H1 (cell line): Measurements from ENCODE around the gene TRIM6. TPM values are rescaled to one million over a fixed set of nuclear protein-coding genes. Genes with fewer than 3 reads are reported as not detected.

ENCODE experiments used
- CTCF ChIA-PET: fragments of 300-600 bp; sonication (Branson Sonifier 250); formaldehyde crosslinking; loops from one replicate; lab custom pipeline; 2021; ENCODE audit not compliant: partially characterized antibody; lab: Charles Lee
- POLR2A ChIA-PET: fragments of 300-600 bp; sonication (Branson Sonifier 250); formaldehyde crosslinking; loops from one replicate; lab custom pipeline; 2021; ENCODE audit warnings: inconsistent platforms; ENCODE audit not compliant: partially characterized antibody; lab: Charles Lee
- DNase-seq, 2 experiments: peaks; one replicate each; pipeline versions ENCODE4 v3.0.0 to v3.0.0-alpha.2; 2010 to 2022; ENCODE audit warnings: low spot score in 2 of 2, low read depth in 1 of 2, mixed read lengths in 1 of 2
- FAIRE-seq: peaks from 2 replicates; lab custom pipeline; 2011; peaks lifted over from hg19 to GRCh38; lab: Jason Lieb, UNC
- H2AFZ ChIP-seq: 2 replicates; pipeline ENCODE4 v1.8.1; 2012; ENCODE audit warnings: low read length, inconsistent platforms
- H2AK5ac ChIP-seq: 2 replicates; pipeline ENCODE4 v1.6.1; 2013; ENCODE audit warnings: low read depth, low read length
- H2BK120ac ChIP-seq: replicated peaks from 2 replicates; pipeline ENCODE3; 2013; ENCODE audit warnings: low read depth, low read length, inconsistent platforms
- H2BK12ac ChIP-seq: 2 replicates; pipeline ENCODE4 v1.6.1; 2013; ENCODE audit warnings: low read depth, low read length
- H2BK15ac ChIP-seq: 2 replicates; pipeline ENCODE4 v1.6.1; 2013; ENCODE audit warnings: low read length
- H2BK20ac ChIP-seq: 2 replicates; pipeline ENCODE4 v1.6.1; 2013; ENCODE audit warnings: low read length
- H2BK5ac ChIP-seq: 2 replicates; pipeline ENCODE4 v1.6.1; 2013; ENCODE audit warnings: low read depth, low read length
- H3K14ac ChIP-seq: 2 replicates; pipeline ENCODE4 v1.6.1; 2013; ENCODE audit warnings: inconsistent platforms; ENCODE audit not compliant: insufficient read length
- H3K18ac ChIP-seq: 2 replicates; pipeline ENCODE4 v1.6.1; 2013; ENCODE audit warnings: low read length; ENCODE audit errors: extremely low read depth
- H3K23ac ChIP-seq: 2 replicates; pipeline ENCODE4 v1.6.1; 2013; ENCODE audit warnings: inconsistent platforms; ENCODE audit not compliant: insufficient read length
- H3K23me2 ChIP-seq: 2 replicates; pipeline ENCODE4 v1.6.1; 2013; ENCODE audit warnings: low read depth, low read length
- H3K27ac ChIP-seq: 2 replicates; pipeline ENCODE4 v1.6.1; 2011; ENCODE audit warnings: low read depth, low read length, inconsistent platforms
- H3K27me3 ChIP-seq, 4 experiments: replicated peaks in 1 of 4; 1 replicate in 1 of 4; 2 replicates in 3 of 4; pipeline versions ENCODE4 v1.6.1 to v1.8.1; 2011 to 2013; ENCODE audit warnings: low read length in 3 of 4, mild to moderate bottlenecking in 3 of 4, inconsistent platforms in 2 of 4, mixed read lengths in 2 of 4, moderate library complexity in 1 of 4; ENCODE audit not compliant: control insufficient read depth in 3 of 4, insufficient read depth in 3 of 4; ENCODE audit errors: extremely low read depth in 1 of 4
- H3K36me3 ChIP-seq, 4 experiments: 2 replicates each; pipeline versions ENCODE4 v1.6.1 to v1.8.1; 2011 to 2013; ENCODE audit warnings: mild to moderate bottlenecking in 4 of 4, low read length in 3 of 4, moderate library complexity in 2 of 4, control low read depth in 1 of 4, inconsistent platforms in 1 of 4; ENCODE audit not compliant: insufficient read depth in 4 of 4, control insufficient read depth in 2 of 4
- H3K4ac ChIP-seq: replicated peaks from 2 replicates; pipeline ENCODE3; 2013; ENCODE audit warnings: low read length, low read depth, mixed read lengths, inconsistent platforms; ENCODE audit not compliant: insufficient read length
- H3K4me1 ChIP-seq, 4 experiments: replicated peaks in 1 of 4; 1 replicate in 1 of 4; 2 replicates in 3 of 4; pipeline versions ENCODE4 v1.6.1 to v1.8.1; 2011 to 2013; ENCODE audit warnings: low read length in 3 of 4, inconsistent platforms in 2 of 4, mixed read lengths in 1 of 4; ENCODE audit not compliant: insufficient read depth in 4 of 4, control insufficient read depth in 3 of 4
- H3K4me2 ChIP-seq, 2 experiments: 2 replicates each; pipeline versions ENCODE4 v1.6.1 to v1.8.1; 2011 to 2013; ENCODE audit warnings: low read depth in 2 of 2, low read length in 2 of 2, control low read depth in 1 of 2, inconsistent platforms in 1 of 2, mild to moderate bottlenecking in 1 of 2; ENCODE audit not compliant: insufficient read depth in 1 of 2
- H3K4me3 ChIP-seq, 4 experiments: fragments of 200-600, 300-600 bp in 1 of 4; sonication (generic), shearing (Covaris generic), sonication (Bioruptor Twin) in 1 of 4; 2 replicates each; pipeline versions ENCODE4 v1.5.1 to v1.8.1; 2011 to 2016; ENCODE audit warnings: low read length in 4 of 4, low read depth in 3 of 4, control low read depth in 2 of 4, inconsistent platforms in 2 of 4, mild to moderate bottlenecking in 2 of 4, mixed read lengths in 1 of 4, moderate library complexity in 1 of 4; ENCODE audit not compliant: insufficient read depth in 2 of 4; ENCODE audit errors: extremely low read depth in 1 of 4
- H3K56ac ChIP-seq: replicated peaks from 2 replicates; pipeline ENCODE3; 2013; ENCODE audit warnings: low read depth, mild to moderate bottlenecking, mixed read lengths, low read length, inconsistent platforms; ENCODE audit not compliant: insufficient read length
- H3K79me1 ChIP-seq: 2 replicates; pipeline ENCODE4 v1.6.1; 2013; ENCODE audit warnings: low read depth, low read length, control low read depth
- H3K79me2 ChIP-seq, 2 experiments: 2 replicates each; pipeline versions ENCODE4 v1.6.1 to v1.8.1; 2012 to 2013; ENCODE audit warnings: low read length in 2 of 2, mild to moderate bottlenecking in 2 of 2, inconsistent platforms in 1 of 2; ENCODE audit not compliant: insufficient read depth in 2 of 2, control insufficient read depth in 1 of 2
- H3K9ac ChIP-seq, 4 experiments: replicated peaks in 1 of 4; 1 replicate in 1 of 4; 2 replicates in 3 of 4; pipeline versions ENCODE4 v1.6.1 to v1.8.1; 2011 to 2013; ENCODE audit warnings: low read depth in 3 of 4, low read length in 3 of 4, control low read depth in 2 of 4, mild to moderate bottlenecking in 2 of 4, moderate library complexity in 2 of 4, inconsistent platforms in 1 of 4; ENCODE audit errors: extremely low read depth in 1 of 4
- H3K9me3 ChIP-seq, 2 experiments: 2 replicates each; pipeline versions ENCODE4 v1.6.1 to v1.8.1; 2012 to 2013; ENCODE audit warnings: mild to moderate bottlenecking in 2 of 2, moderate library complexity in 2 of 2, control low read depth in 1 of 2, inconsistent platforms in 1 of 2, low read depth in 1 of 2, low read length in 1 of 2, mixed read lengths in 1 of 2; ENCODE audit not compliant: insufficient read depth in 2 of 2
- H4K20me1 ChIP-seq, 2 experiments: replicated peaks in 1 of 2; 2 replicates each; pipeline versions ENCODE3 to v1.8.1; 2011 to 2013; ENCODE audit warnings: inconsistent platforms in 2 of 2, low read length in 2 of 2, mild to moderate bottlenecking in 1 of 2; ENCODE audit not compliant: insufficient read depth in 2 of 2, control insufficient read depth in 1 of 2
- H4K5ac ChIP-seq: 2 replicates; pipeline ENCODE4 v1.6.1; 2013; ENCODE audit warnings: low read length, low read depth, mixed read lengths, inconsistent platforms; ENCODE audit not compliant: insufficient read length
- H4K8ac ChIP-seq: 2 replicates; pipeline ENCODE4 v1.8.0; 2013; ENCODE audit warnings: mild to moderate bottlenecking, moderate library complexity, low read length, inconsistent platforms; ENCODE audit not compliant: insufficient read depth; ENCODE audit errors: extremely low read depth
- H4K91ac ChIP-seq: replicated peaks from 2 replicates; pipeline ENCODE3; 2013; ENCODE audit warnings: low read length, mixed read lengths, inconsistent platforms; ENCODE audit not compliant: insufficient read length
- MAFK ChIP-seq: IDR thresholded peaks from 2 replicates; pipeline ENCODE4 v1.6.1; 2012; ENCODE audit warnings: low read depth, mild to moderate bottlenecking, improper control_type of control experiment, low read length
- NANOG ChIP-seq: IDR thresholded peaks from 2 replicates; pipeline ENCODE4 v1.6.1; 2011; ENCODE audit warnings: low read length, low read depth, mild to moderate bottlenecking, inconsistent platforms; ENCODE audit not compliant: insufficient read depth, poor library complexity, severe bottlenecking
- TAF7 ChIP-seq: optimal IDR thresholded peaks from 2 replicates; pipeline ENCODE3; 2011; ENCODE audit warnings: low read depth, mild to moderate bottlenecking, inconsistent platforms, low read length, moderate library complexity, borderline replicate concordance
- WGBS, 2 experiments: shearing (Covaris generic) in 1 of 2; methylation state at CpG; one replicate each; pipeline versions ENCODE4 v1.1.6 to v1.1.7; 2013 to 2015; ENCODE audit warnings: low lambda C conversion rate in 2 of 2, mixed read lengths in 2 of 2, inconsistent platforms in 1 of 2, low coverage in 1 of 2, missing lambda C conversion rate in 1 of 2; ENCODE audit not compliant: insufficient replicate concordance in 2 of 2, insufficient coverage in 1 of 2, insufficient read length in 1 of 2; ENCODE audit errors: extremely low coverage in 1 of 2, missing lambda C conversion rate in 1 of 2; 5-methylcytosine and 5-hydroxymethylcytosine counted together
- polyA plus RNA-seq, 7 experiments: library from polyadenylated mRNA; depleted of rRNA in 3 of 7; stranded (reverse) in 5 of 7; unstranded in 2 of 7; fragments of >200 nt in 5 of 7; fragments of 200-250 nt in 2 of 7; gene quantifications; 1 replicate in 5 of 7; 2 replicates in 1 of 7; 4 replicates in 1 of 7; pipeline versions ENCODE4 v1.2.1 to v1.2.3, GENCODE V29; 2011 to 2013; ENCODE audit warnings: missing spikeins in 2 of 7, mixed read lengths in 2 of 7
- total RNA-seq: library from RNA; stranded (reverse); fragmentation: NEBNext Ultra II Directional; extraction: Animal tissue kit (Norgen Biotek cat#: 25700); gene quantifications from 2 replicates; pipeline ENCODE4 v1.2.1, GENCODE V29; 2021

Gene TRIM6
- total and polyA plus RNA-seq, 2 of the 8 experiments (the other 6 are each of a cell fraction or from before 2014, with no cell fraction given) = 21.6 to 23.3 TPM

DNA sequence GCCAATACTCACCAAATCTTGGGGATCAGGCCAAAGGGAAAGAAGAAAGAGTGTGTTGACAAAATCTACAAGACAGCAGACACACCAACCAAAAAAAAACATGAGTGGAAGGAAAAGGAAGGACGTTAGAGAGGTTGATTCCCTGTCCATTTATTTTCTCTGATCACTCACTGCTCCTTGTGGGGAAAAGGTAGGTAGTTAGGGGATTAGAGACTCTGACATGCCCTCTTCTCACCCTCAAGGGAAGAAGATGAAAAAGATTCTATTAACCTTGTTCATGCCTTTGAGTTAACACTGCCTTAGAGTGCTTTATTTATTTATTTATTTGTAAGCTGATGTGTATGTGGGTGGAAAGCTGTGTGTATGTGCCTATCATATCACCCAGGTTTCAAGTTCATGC, 48.0 kb upstream of the TRIM6 start, which contains the start of gene OR52H1:
Gene OR52H1, minus strand, starts transcription at position 101 of the 400 bp plus-strand sequence. CDS start 3,035 bp downstream, outside the sequence.
- Histone ChIP-seq H2BK20ac (no peak within 1 kb of the TSS), H3K27ac (no peak within 1 kb of the TSS), H3K36me3 (no peaks in the 10 kb centered on the region), H2BK120ac (no peak within 1 kb of the TSS), H4K20me1 (no peaks in the 10 kb centered on the region), H3K9me3 (no peaks in the 10 kb centered on the region), H3K79me1 (no peaks in the 10 kb centered on the region), H3K9ac (no peak within 1 kb of the TSS), H3K79me2 (no peaks in the 10 kb centered on the region), H2BK5ac (no peak within 1 kb of the TSS), H3K4ac (no peak within 1 kb of the TSS), H2BK15ac (no peak within 1 kb of the TSS), H3K23me2 (no peaks in the 10 kb centered on the region), H2AK5ac (no peak within 1 kb of the TSS), H3K18ac (no peak within 1 kb of the TSS), H4K8ac (no peak within 1 kb of the TSS), H3K23ac (no peak within 1 kb of the TSS), H3K14ac (no peak within 1 kb of the TSS), H4K5ac (no peak within 1 kb of the TSS), H3K4me2 (no peak within 1 kb of the TSS), H3K4me1 (no peaks in the 10 kb centered on the region), H3K27me3 (no peaks in the 10 kb centered on the region), H4K91ac (no peak within 1 kb of the TSS), H3K4me3 (no peak within 1 kb of the TSS), H2BK12ac (no peak within 1 kb of the TSS), H2AFZ (no peak within 1 kb of the TSS; the same call in 1 of the 2 replicates), H3K56ac (no peak within 1 kb of the TSS)
- ChIA-PET POLR2A (no interaction called here), CTCF (no interaction called here)
- DNase-seq (no peak), FAIRE-seq (no peak)
- WGBS, 2 experiments = 75% methylated on average over 1 of the region's 1 CpG; no CpG with 5 or more reads in 1 of the 2 experiments
- TF ChIP-seq MAFK = no peak
- TF ChIP-seq TAF7 = no peak
- TF ChIP-seq NANOG = no peak
